Esophagus squamous epithelium (tissue), 5 donors: ENCODE measurements around the gene PTPRQ. TPM values are rescaled to one million over a fixed set of nuclear protein-coding genes. Genes with fewer than 3 reads are reported as not detected.

Experiments used
- DNase-seq: peaks from one replicate; lab custom pipeline; 2025; lab: John Stamatoyannopoulos, UW
- H3K27ac ChIP-seq, 4 donors: fragments of 200-600 bp; sonication (generic); one replicate each; pipeline ENCODE4 v1.5.1; 2016 to 2019; ENCODE audit warnings: mild to moderate bottlenecking in 1 of 4
- H3K27me3 ChIP-seq, 4 donors: fragments of 200-600 bp; sonication (generic); 1 replicate in 3 of 4; 2 replicates in 1 of 4; pipeline versions ENCODE4 v1.5.1 to v1.6.0; 2017 to 2021; ENCODE audit warnings: antibody characterized with exemption in 1 of 4
- H3K36me3 ChIP-seq, 3 donors: fragments of 200-600 bp; sonication (generic); one replicate each; pipeline ENCODE4 v1.5.1; 2016 to 2019
- H3K4me1 ChIP-seq, 3 donors: fragments of 200-600 bp; sonication (generic); one replicate each; pipeline ENCODE4 v1.5.1; 2017 to 2019
- H3K4me3 ChIP-seq, 4 donors: fragments of 200-600 bp; sonication (generic); 1 replicate in 3 of 4; 2 replicates in 1 of 4; pipeline ENCODE4 v1.5.1; 2016 to 2019; ENCODE audit warnings: mild to moderate bottlenecking in 2 of 4, moderate library complexity in 1 of 4
- H3K9me3 ChIP-seq, 3 donors: fragments of 200-600 bp; sonication (generic); one replicate each; pipeline ENCODE4 v1.5.1; 2016 to 2019
- CTCF ChIP-seq, 6 experiments: fragments of 450-650 bp in 4 of 6; fragments of 200-600 bp in 2 of 6; sonication (generic) in 2 of 6; IDR thresholded peaks; one replicate each; pipeline ENCODE4 v1.5.1; 2016 to 2019; ENCODE audit warnings: antibody characterized with exemption in 6 of 6, mild to moderate bottlenecking in 4 of 6, moderate library complexity in 4 of 6
- POLR2A ChIP-seq, 4 donors: fragments of 450-650 bp; IDR thresholded peaks; one replicate each; pipeline ENCODE4 v1.6.1; 2017; ENCODE audit warnings: antibody characterized with exemption in 4 of 4, mild to moderate bottlenecking in 4 of 4, moderate library complexity in 3 of 4
- WGBS, 2 donors: methylation state at CpG; one replicate each; pipeline ENCODE4 v1.1.5; 2018; 5-methylcytosine and 5-hydroxymethylcytosine counted together
- intact Hi-C: fragments of 100-400 bp; cut with DNase I; formaldehyde crosslinking; loops from one replicate; pipeline ENCODE4 v1.15.0; 2022
- total RNA-seq, 4 donors: library from RNA; depleted of rRNA; stranded (reverse); fragments of >200 nt; gene quantifications; one replicate each; pipeline ENCODE4 v1.1.0, GENCODE V29; 2016
- donor health status: DM: yes; HTN: yes; CAD: no.

The PTPRQ gene
- total RNA-seq, 4 donors from 2014 or later: 0.19 to 0.44 (median 0.31) TPM; not detected in 1

GRCh38 chr12:80406253-80406652 lies 37.8 kb upstream of the PTPRQ start:
- intact Hi-C loops: no loop called here
- no peaks in the 10 kb centered on the region for H3K9me3 ChIP-seq

GRCh38 chr12:80411787-80412186 lies 32.2 kb upstream of the PTPRQ start:
- 48 to 57% methylated on average over 3 of the region's 3 CpGs for WGBS, 2 donors
- H3K4me1 ChIP-seq: no peaks in the 10 kb centered on the region
- intact Hi-C loops: loop anchor here (10.0 kb wide), 1 partner anchor 353 kb away; no protein-coding TSS in a partner anchor

More at GRCh38 chr12:80406253-80406652, 37.8 kb upstream of the PTPRQ start:
- no peaks in the 10 kb centered on the region for H3K36me3 ChIP-seq
- H3K4me1 ChIP-seq: no peaks in the 10 kb centered on the region
- TF ChIP-seq POLR2A (IDR thresholded peaks at IDR 0.05): no peak
- TF ChIP-seq CTCF (IDR thresholded peaks at IDR 0.05): no peak
- H3K4me3 ChIP-seq: no peak overlapping the region
- no peaks in the 10 kb centered on the region for H3K27me3 ChIP-seq
- DNase-seq: no peak
- H3K27ac ChIP-seq: no peak overlapping the region

GRCh38 chr12:80412343-80412953 lies 31.6 kb upstream of the PTPRQ start:
- Histone ChIP-seq H3K27ac (no peak overlapping the region), H3K4me1 (no peaks in the 10 kb centered on the region), H3K36me3 (no peaks in the 10 kb centered on the region), H3K27me3 (no peaks in the 10 kb centered on the region), H3K9me3 (no peaks in the 10 kb centered on the region), H3K4me3 (no peak overlapping the region)
- 2% methylated on average over 3 of the region's 3 CpGs for WGBS, 2 donors
- DNase-seq: no peak
- peak; percentile 48 to 73 (median 65) for TF ChIP-seq CTCF (IDR thresholded peaks at IDR 0.05)
- no peak for TF ChIP-seq POLR2A (IDR thresholded peaks at IDR 0.05)
- intact Hi-C loops: loop anchor here (10.0 kb wide), 1 partner anchor 352 kb away; no protein-coding TSS in a partner anchor

More at GRCh38 chr12:80411787-80412186, 32.2 kb upstream of the PTPRQ start:
- H3K27me3 ChIP-seq: no peaks in the 10 kb centered on the region
- no peak overlapping the region for H3K27ac ChIP-seq
- no peaks in the 10 kb centered on the region for H3K36me3 ChIP-seq
- DNase-seq: no peak
- TF ChIP-seq POLR2A (IDR thresholded peaks at IDR 0.05): no peak
- no peak for TF ChIP-seq CTCF (IDR thresholded peaks at IDR 0.05)
- H3K4me3 ChIP-seq: no peak overlapping the region
- H3K9me3 ChIP-seq: no peaks in the 10 kb centered on the region

- TF ChIP-seq POLR2A (IDR thresholded peaks at IDR 0.05) (no peak), CTCF (IDR thresholded peaks at IDR 0.05) (no peak)
- Histone ChIP-seq H3K36me3 (no peaks in the 10 kb centered on the region), H3K4me1 (no peaks in the 10 kb centered on the region), H3K27ac (no peak overlapping the region), H3K4me3 (no peak overlapping the region), H3K9me3 (no peaks in the 10 kb centered on the region), H3K27me3 (no peaks in the 10 kb centered on the region)
- intact Hi-C loops: loop anchor here (10.0 kb wide), 1 partner anchor 351 kb away; no protein-coding TSS in a partner anchor
- no peak for DNase-seq
- 81 to 88% methylated on average over 3 of the region's 3 CpGs for WGBS, 2 donors
Measured at GRCh38 chr12:80413462-80413861, 30.6 kb upstream of the PTPRQ start.

- DNase-seq: no peak
- H3K27me3 ChIP-seq: no peaks in the 10 kb centered on the region
- WGBS, 2 donors: 62 to 84% methylated on average over 1 of the region's 1 CpG
- no peak overlapping the region for H3K27ac ChIP-seq
- H3K4me1 ChIP-seq: no peaks in the 10 kb centered on the region
- intact Hi-C loops: loop anchor here (10.0 kb wide), 1 partner anchor 349 kb away; no protein-coding TSS in a partner anchor
- no peak for TF ChIP-seq POLR2A (IDR thresholded peaks at IDR 0.05)
- TF ChIP-seq CTCF (IDR thresholded peaks at IDR 0.05): no peak
- no peaks in the 10 kb centered on the region for H3K9me3 ChIP-seq
- H3K4me3 ChIP-seq: no peak overlapping the region
- H3K36me3 ChIP-seq: no peaks in the 10 kb centered on the region
Measured at GRCh38 chr12:80415466-80415865, 28.6 kb upstream of the PTPRQ start.
